ENCODE data around the gene PHF5A.

DNA sequence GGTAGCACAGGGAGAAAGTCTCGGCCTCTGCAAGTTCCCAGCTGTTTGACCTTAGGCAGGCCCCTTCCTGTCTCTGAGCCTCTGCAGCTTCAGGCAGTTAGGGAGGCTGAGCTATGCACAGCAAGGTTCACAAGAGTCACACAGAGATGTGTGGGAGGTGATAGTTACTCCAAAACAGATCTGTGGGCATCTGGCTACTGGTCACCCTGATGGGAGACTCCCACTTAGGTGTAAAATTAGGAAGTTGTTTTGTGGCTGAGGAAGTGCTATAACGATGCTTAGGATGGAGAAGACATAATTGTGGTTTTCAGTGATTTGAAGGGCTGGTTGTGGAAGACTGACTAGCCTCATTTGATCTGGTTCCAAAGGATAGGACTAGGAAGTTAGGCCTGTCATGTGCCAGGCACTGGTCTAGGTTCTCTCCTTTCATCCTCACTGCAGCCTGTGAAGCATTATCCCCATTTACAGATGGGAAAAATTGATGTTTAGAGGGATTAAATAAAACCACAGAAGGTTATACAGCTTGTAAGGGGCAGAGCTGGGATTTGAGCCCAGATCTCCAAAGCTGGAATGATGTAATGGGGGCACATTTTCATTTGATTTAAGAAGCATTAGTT is 13.9 kb upstream of the PHF5A start:
- TF ChIP-seq PAX5 (IDR thresholded peaks at IDR 0.05; ENCODE audit: insufficient read depth, low read length, severe bottlenecking) (no peak), POLR2AphosphoS5 (IDR thresholded peaks at IDR 0.05; ENCODE audit: low read depth, low read length) (no peak), POLR2A (IDR thresholded peaks at IDR 0.05; ENCODE audit: low read depth, low read length) (no peak), TAF1 (IDR thresholded peaks at IDR 0.05; ENCODE audit: low read depth, low read length) (no peak), SPI1 (IDR thresholded peaks at IDR 0.05; ENCODE audit: low read depth, low read length) (no peak)

Measured in GM12891 (cell line).